GM12878 (cell line): Measurements from ENCODE around the gene SRSF10. TPM values are rescaled to one million over a fixed set of nuclear protein-coding genes. Genes with fewer than 3 reads are reported as not detected.

Source experiments
- CBFB ChIP-seq: IDR thresholded peaks from 2 replicates; pipeline ENCODE4 v1.6.1; 2016; ENCODE audit warnings: antibody characterized with exemption, low read depth
- CEBPB ChIP-seq, 2 experiments: fragments of 150-350 bp in 1 of 2; IDR thresholded peaks; 2 replicates each; pipeline ENCODE4 v1.6.1; 2012 to 2014; ENCODE audit warnings: low read depth in 2 of 2, low read length in 2 of 2, borderline replicate concordance in 1 of 2, inconsistent platforms in 1 of 2
- CHD2 ChIP-seq: IDR thresholded peaks from 2 replicates; pipeline ENCODE4 v1.6.1; 2011; ENCODE audit warnings: low read depth, low read length, improper control_type of control experiment, borderline replicate concordance
- CREB1 ChIP-seq: IDR thresholded peaks from 2 replicates; pipeline ENCODE4 v1.6.1; 2012; ENCODE audit warnings: low read depth, mild to moderate bottlenecking, inconsistent platforms
- CREM ChIP-seq: IDR thresholded peaks from 2 replicates; pipeline ENCODE4 v1.6.1; 2014; ENCODE audit warnings: antibody characterized with exemption, low read depth
- EED ChIP-seq: sonication (generic); IDR thresholded peaks from 2 replicates; pipeline ENCODE4 v1.6.1; 2016; ENCODE audit warnings: antibody characterized with exemption, low read depth
- EGR1 ChIP-seq, 2 experiments: IDR thresholded peaks; 1 replicate in 1 of 2; 2 replicates in 1 of 2; pipeline ENCODE4 v1.6.1; 2011 to 2012; ENCODE audit warnings: low read depth in 2 of 2, low read length in 2 of 2, borderline replicate concordance in 1 of 2, mild to moderate bottlenecking in 1 of 2, moderate library complexity in 1 of 2
- FOXM1 ChIP-seq: IDR thresholded peaks from 2 replicates; pipeline ENCODE4 v1.6.1; 2012; ENCODE audit warnings: low read depth, mild to moderate bottlenecking, inconsistent platforms, low read length, moderate library complexity
- IKZF1 ChIP-seq: fragments of 450-650 bp; conservative IDR thresholded peaks from 2 replicates; pipeline ENCODE4 v1.6.1; 2017; ENCODE audit warnings: antibody characterized with exemption, mild to moderate bottlenecking
- JUND ChIP-seq: IDR thresholded peaks from 2 replicates; pipeline ENCODE4 v1.6.1; 2012; ENCODE audit warnings: low read depth, mild to moderate bottlenecking, low read length, improper control_type of control experiment, moderate library complexity
- KDM1A ChIP-seq: fragments of 200-600 bp; sonication (generic); IDR thresholded peaks from 2 replicates; pipeline ENCODE4 v1.6.1; 2016; ENCODE audit warnings: borderline replicate concordance
- MEF2B ChIP-seq: fragments of 450-650 bp; IDR thresholded peaks from 2 replicates; pipeline ENCODE4 v1.6.1; 2018; ENCODE audit warnings: mild to moderate bottlenecking, moderate library complexity; ENCODE audit not compliant: partially characterized antibody, poor library complexity, severe bottlenecking
- MLLT1 ChIP-seq: fragments of 450-650 bp; IDR thresholded peaks from 2 replicates; pipeline ENCODE4 v1.6.1; 2016; ENCODE audit warnings: mild to moderate bottlenecking
- NFIC ChIP-seq: IDR thresholded peaks from 2 replicates; pipeline ENCODE4 v1.6.1; 2012; ENCODE audit warnings: low read depth, mild to moderate bottlenecking, inconsistent platforms, low read length, moderate library complexity
- PAX5 ChIP-seq: IDR thresholded peaks from 2 replicates; pipeline ENCODE4 v1.6.1; 2011; ENCODE audit warnings: low read depth, low read length, borderline replicate concordance
- PKNOX1 ChIP-seq: fragments of 450-650 bp; IDR thresholded peaks from 2 replicates; pipeline ENCODE4 v1.6.1; 2016; ENCODE audit warnings: mild to moderate bottlenecking
- RBBP5 ChIP-seq: fragments of 200-600 bp; sonication (generic); conservative IDR thresholded peaks from 2 replicates; pipeline ENCODE4 v1.6.1; 2016
- RELA ChIP-seq: fragments of 450-650 bp; IDR thresholded peaks from 2 replicates; pipeline ENCODE4 v1.8.0; 2014; ENCODE audit warnings: borderline replicate concordance; ENCODE audit not compliant: partially characterized antibody
- RELB ChIP-seq: fragments of 450-650 bp; IDR thresholded peaks from 2 replicates; pipeline ENCODE4 v1.6.1; 2017; ENCODE audit warnings: low read depth, mild to moderate bottlenecking, moderate library complexity
- RUNX3 ChIP-seq: IDR thresholded peaks from 2 replicates; pipeline ENCODE4 v1.6.1; 2012; ENCODE audit warnings: low read length, inconsistent platforms
- STAT3 ChIP-seq: IDR thresholded peaks from 2 replicates; pipeline ENCODE4 v1.6.1; 2011; ENCODE audit warnings: low read depth, low read length, improper control_type of control experiment
- ZNF207 ChIP-seq: fragments of 450-650 bp; IDR thresholded peaks from 2 replicates; pipeline ENCODE4 v1.6.1; 2014; ENCODE audit warnings: antibody characterized with exemption, mild to moderate bottlenecking, borderline replicate concordance
- polyA plus RNA-seq, 11 experiments: library from polyadenylated mRNA; depleted of rRNA in 4 of 11; unstranded in 6 of 11; stranded (reverse) in 5 of 11; fragments of >200 nt; fragmentation: Nextera tagmentation in 4 of 11; fragmentation: Illumina TruSeq in 1 of 11; extraction: Ambion mirVana in 4 of 11; extraction: Trizol in 1 of 11; gene quantifications; 1 replicate in 1 of 11; 2 replicates in 10 of 11; pipeline versions ENCODE4 v1.2.1 to v1.2.3, GENCODE V29; 2011 to 2016; ENCODE audit warnings: inconsistent platforms in 2 of 11, missing spikeins in 2 of 11, low read depth in 1 of 11
- total RNA-seq, 4 experiments: library from RNA; depleted of rRNA in 3 of 4; stranded (reverse); fragments of >200 nt in 3 of 4; fragmentation: Illumina TruSeq in 1 of 4; extraction: Trizol in 1 of 4; gene quantifications; 2 replicates each; pipeline versions ENCODE4 v1.2.1 to v1.2.3, GENCODE V29; 2013 to 2021
- TF ChIP-seq, protein P1 (sequence below): fragments of 450-650 bp; formaldehyde crosslinking; IDR thresholded peaks from 2 replicates; pipeline ENCODE4 v1.4.0; 2022; ENCODE audit warnings: mild to moderate bottlenecking, moderate library complexity

SRSF10 gene
- total and polyA plus RNA-seq, 10 of the 15 experiments (the other 5 are each of a cell fraction or from before 2014, with no cell fraction given): 157 to 279 (median 222) TPM

DNA sequence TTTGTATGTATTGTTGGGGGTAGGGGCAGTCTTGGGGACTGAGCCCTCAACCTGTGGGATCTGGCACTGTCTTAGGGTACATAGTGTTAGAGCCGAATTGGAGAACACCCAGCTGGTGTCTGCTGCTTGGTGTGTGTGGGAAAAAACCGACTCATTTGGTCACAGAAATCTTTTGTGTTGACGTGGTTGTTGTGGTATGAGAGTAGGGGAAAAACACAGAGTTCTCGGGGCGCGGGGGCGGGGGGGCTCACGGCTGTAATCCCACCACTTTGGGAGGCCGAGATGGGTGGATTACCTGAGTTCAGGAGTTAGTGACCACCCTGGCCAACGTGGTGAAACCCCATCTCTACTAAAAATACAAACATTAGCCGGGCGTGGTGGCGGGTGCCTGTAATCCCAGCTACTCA is 15.3 kb upstream of the SRSF10 start (continued):
- TF ChIP-seq PAX5 (no peak), MLLT1 (peak; percentile 60; the same call in 1 of the 2 replicates), CEBPB (IDR thresholded peaks at IDR 0.05; ENCODE audit: borderline replicate concordance in 1 of 2, low read depth in 2 of 2, low read length in 2 of 2) (no peak), ZNF207 (no peak), RUNX3 (peak; percentile 89), CHD2 (no peak), NFIC (peak; percentile 63; the same call in 1 of the 2 replicates), RELB (peak; percentile 66; the same call in 1 of the 2 replicates), STAT3 (no peak), EGR1 (IDR thresholded peaks at IDR 0.05; ENCODE audit: borderline replicate concordance in 1 of 2, low read depth in 2 of 2, low read length in 2 of 2) (peak in 1 of 2 experiments; percentile 84; a peak in 2 of 3 replicates), PKNOX1 (0 out of 2 replicates have a peak, but pooled peaks have one; percentile 12), IKZF1 (peak; percentile 56; the same call in 1 of the 2 replicates), CREB1 (0 out of 2 replicates have a peak, but pooled peaks have one; percentile 28), CBFB (peak; percentile 66; the same call in 1 of the 2 replicates), JUND (no peak), MEF2B (peak; percentile 61), CREM (peak; percentile 75; the same call in 1 of the 2 replicates), KDM1A (no peak), EED (peak; percentile 69), FOXM1 (peak; percentile 26; the same call in 1 of the 2 replicates), RELA (peak; percentile 89), RBBP5 (no peak)
- TF ChIP-seq, protein P1, sequence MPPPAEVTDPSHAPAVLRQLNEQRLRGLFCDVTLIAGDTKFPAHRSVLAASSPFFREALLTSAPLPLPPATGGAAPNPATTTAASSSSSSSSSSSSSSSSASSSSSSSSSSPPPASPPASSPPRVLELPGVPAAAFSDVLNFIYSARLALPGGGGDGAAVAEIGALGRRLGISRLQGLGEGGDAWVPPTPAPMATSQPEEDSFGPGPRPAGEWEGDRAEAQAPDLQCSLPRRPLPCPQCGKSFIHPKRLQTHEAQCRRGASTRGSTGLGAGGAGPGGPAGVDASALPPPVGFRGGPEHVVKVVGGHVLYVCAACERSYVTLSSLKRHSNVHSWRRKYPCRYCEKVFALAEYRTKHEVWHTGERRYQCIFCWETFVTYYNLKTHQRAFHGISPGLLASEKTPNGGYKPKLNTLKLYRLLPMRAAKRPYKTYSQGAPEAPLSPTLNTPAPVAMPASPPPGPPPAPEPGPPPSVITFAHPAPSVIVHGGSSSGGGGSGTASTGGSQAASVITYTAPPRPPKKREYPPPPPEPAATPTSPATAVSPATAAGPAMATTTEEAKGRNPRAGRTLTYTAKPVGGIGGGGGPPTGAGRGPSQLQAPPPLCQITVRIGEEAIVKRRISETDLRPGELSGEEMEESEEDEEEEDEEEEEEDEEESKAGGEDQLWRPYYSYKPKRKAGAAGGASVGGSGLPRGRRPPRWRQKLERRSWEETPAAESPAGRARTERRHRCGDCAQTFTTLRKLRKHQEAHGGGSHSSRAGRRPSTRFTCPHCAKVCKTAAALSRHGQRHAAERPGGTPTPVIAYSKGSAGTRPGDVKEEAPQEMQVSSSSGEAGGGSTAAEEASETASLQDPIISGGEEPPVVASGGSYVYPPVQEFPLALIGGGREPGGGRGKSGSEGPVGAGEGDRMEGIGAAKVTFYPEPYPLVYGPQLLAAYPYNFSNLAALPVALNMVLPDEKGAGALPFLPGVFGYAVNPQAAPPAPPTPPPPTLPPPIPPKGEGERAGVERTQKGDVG (CRISPR knock-in tag): no peak
